Subcutaneous abdominal adipose tissue (tissue), 5 donors: ENCODE measurements around the gene SPPL2A.

Experiments
- H3K27ac ChIP-seq: one replicate; pipeline ENCODE4 v1.7.0; 2013; ENCODE audit warnings: low read depth, mild to moderate bottlenecking, inconsistent platforms, low read length, moderate library complexity
- H3K27me3 ChIP-seq, 5 donors: one replicate each; pipeline ENCODE4 v1.7.0; 2013; ENCODE audit warnings: low read length in 5 of 5, inconsistent platforms in 1 of 5; ENCODE audit not compliant: control insufficient read depth in 5 of 5, insufficient read depth in 4 of 5
- H3K36me3 ChIP-seq, 5 donors: one replicate each; pipeline ENCODE4 v1.7.0; 2013; ENCODE audit warnings: low read length in 5 of 5; ENCODE audit not compliant: control insufficient read depth in 5 of 5, insufficient read depth in 5 of 5
- H3K4me1 ChIP-seq, 5 donors: one replicate each; pipeline ENCODE4 v1.7.0; 2013; ENCODE audit warnings: low read length in 5 of 5, mild to moderate bottlenecking in 3 of 5, moderate library complexity in 1 of 5; ENCODE audit not compliant: control insufficient read depth in 5 of 5, insufficient read depth in 5 of 5
- H3K4me3 ChIP-seq, 5 donors: one replicate each; pipeline ENCODE4 v1.7.0; 2013; ENCODE audit warnings: low read length in 5 of 5, low read depth in 1 of 5
- H3K9ac ChIP-seq, 5 donors: one replicate each; pipeline ENCODE4 v1.7.0; 2013; ENCODE audit warnings: low read length in 5 of 5, mild to moderate bottlenecking in 4 of 5, moderate library complexity in 3 of 5
- H3K9me3 ChIP-seq, 5 donors: one replicate each; pipeline ENCODE4 v1.7.0; 2013; ENCODE audit warnings: low read length in 5 of 5; ENCODE audit not compliant: control insufficient read depth in 5 of 5
- donor health status: healthy.
- donor health status: healthy.
- donor health status: healthy.
- donor health status: healthy.
- donor health status: healthy.

Gene SPPL2A

DNA sequence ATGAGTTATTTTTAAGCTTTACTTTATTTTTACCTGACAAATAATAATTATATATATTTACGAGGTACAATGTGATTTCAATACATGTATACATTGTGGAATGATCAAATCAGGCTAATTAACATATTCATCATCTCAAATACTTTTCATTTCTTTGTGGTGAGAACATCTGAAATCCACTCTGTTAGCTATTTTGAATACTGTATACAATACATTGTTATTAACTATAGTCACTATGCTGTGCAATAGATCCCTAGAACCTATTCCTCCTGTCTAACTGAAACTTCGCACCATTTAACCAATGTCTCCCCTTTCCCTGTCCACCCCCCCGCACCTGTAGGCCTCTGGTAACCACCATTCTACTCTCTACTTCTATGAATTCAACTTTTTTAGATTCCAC, 7.9 kb upstream of the SPPL2A start:
- Histone ChIP-seq H3K27me3 (no peaks in the 10 kb centered on the region), H3K9me3 (no peaks in the 10 kb centered on the region), H3K4me1 (no peaks in the 10 kb centered on the region), H3K36me3 (no peaks in the 10 kb centered on the region), H3K27ac (no peak overlapping the region), H3K9ac (no peak overlapping the region), H3K4me3 (no peak overlapping the region)

DNA sequence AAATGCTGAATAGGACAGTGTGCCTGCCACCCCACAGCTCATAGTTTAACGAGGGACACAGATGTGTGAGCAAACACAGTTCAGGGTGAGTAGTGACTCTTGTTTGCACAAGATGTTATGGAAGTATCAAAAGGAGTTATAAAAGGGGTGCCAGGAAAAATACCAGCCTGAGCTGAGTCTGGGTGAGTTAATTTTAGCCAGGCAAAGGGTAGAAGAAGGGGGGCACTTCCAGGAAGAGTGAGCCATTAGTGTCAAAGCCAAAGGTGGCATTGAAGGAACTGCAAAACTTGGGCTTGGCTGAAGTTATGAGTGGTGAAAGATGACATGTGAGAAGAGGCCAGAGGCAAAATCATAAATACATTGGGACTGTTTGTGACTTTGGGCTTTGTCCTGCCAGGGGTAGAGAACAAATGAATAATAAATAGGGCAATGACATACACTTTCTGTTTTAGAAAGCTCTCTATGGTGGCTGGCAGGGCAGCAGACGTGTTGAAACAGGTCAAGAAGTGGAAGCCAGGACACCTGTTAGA, 1.9 kb upstream of the SPPL2A start:
- Histone ChIP-seq H3K36me3 (no peaks in the 10 kb centered on the region), H3K27ac (no peak overlapping the region), H3K4me3 (no peak overlapping the region), H3K27me3 (no peaks in the 10 kb centered on the region), H3K4me1 (peaks cover 0 to 20% (median 12%) of the 10 kb centered on the region in 5 donors), H3K9me3 (no peaks in the 10 kb centered on the region), H3K9ac (no peak overlapping the region)

DNA sequence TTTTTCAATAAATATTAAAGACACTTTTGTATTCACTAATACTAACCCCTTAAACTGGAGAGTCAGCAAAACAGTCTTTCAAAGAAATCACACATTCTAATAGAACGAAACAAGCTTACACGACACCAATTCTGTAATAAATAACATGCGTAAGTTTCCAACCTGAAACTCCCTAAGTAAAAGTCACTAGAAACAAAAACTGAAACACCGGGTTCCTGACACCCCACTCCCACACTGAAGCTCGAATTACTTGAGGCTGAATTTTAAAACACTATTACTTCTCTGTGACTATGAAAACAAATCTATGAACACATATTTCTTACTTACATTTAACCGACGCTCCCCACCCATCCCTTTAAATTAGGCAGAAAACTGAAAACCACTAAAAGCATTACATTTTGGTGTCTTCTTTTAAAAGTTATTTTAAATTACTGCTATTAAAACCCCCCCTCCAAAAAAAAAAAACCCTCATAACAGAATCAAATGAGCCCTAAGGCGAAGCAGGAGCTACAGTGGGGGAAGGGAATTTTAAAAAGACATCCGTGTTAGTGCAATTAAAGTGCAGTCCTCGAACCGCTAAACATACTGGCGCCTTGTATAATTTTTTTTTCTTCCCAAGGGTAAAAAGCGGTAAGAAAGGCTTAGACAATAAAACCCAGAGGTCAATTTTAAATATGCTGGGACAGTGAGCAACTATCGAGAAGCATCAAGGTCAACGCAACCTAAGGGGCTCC, 878 bp downstream of the SPPL2A start:
- H3K4me1 ChIP-seq: peaks cover 0 to 20% (median 15%) of the 10 kb centered on the region in 5 donors
- H3K9me3 ChIP-seq: no peaks in the 10 kb centered on the region
- no peaks in the 10 kb centered on the region for H3K27me3 ChIP-seq

DNA sequence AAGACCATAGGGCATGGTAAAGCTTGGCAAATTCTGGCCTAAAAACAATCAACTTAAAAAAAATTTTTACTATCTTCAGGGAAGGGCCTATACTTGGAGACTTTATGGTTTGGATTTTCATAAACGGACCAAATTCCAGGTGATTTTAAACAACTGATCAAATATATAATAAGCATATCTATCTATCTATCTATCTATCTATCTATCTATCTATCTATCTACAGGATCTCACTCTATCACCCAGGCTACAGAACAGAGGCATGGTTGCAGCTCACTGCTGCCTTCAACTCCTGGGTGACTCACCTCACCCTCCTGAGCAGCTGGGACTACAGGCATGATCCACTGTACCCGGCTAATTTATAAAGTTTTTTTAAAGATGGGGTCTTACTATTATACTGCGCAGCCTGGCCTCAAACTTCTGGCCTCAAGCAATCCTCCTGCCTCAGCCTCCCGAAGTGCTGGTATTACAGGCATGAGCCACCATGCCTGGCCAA, 6.7 kb downstream of the SPPL2A start:
- Histone ChIP-seq H3K9ac (no peak overlapping the region), H3K27me3 (no peaks in the 10 kb centered on the region), H3K27ac (no peak overlapping the region)

More for the DNA sequence above, 878 bp downstream of the SPPL2A start:
- Histone ChIP-seq H3K4me3 (peak overlapping the region; percentile 70 to 91 (median 82)), H3K9ac (peak overlapping the region; percentile 87 to 96 (median 94)), H3K27ac (peak overlapping the region; percentile 97), H3K36me3 (no peaks in the 10 kb centered on the region)

DNA sequence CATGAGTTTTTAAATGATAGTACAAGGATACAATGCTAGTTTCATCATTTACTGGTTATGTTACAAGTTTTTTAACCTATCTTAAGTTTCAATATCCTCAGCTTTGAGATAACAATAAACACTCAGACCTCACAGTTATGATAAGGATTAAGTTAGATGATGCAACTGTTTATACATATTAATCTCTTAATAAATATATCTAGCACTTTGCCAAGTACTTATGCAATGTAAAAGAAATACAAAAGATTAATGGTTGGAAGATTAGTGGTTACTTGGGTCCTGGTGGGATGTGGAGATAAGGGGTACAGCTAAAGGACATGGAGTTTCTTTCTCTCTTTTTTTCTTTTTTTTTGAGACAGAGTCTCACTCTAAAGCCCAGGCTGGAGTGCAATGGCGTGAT, 12.0 kb downstream of the SPPL2A start:
- Histone ChIP-seq H3K27ac (no peak overlapping the region), H3K9me3 (no peaks in the 10 kb centered on the region), H3K27me3 (no peaks in the 10 kb centered on the region), H3K9ac (no peak overlapping the region), H3K4me3 (no peak overlapping the region), H3K4me1 (peaks cover 0 to 19% (median 17%) of the 10 kb centered on the region in 5 donors), H3K36me3 (peaks cover 0 to 9% (median 2%) of the 10 kb centered on the region in 5 donors)

More for the DNA sequence above, 6.7 kb downstream of the SPPL2A start:
- Histone ChIP-seq H3K36me3 (no peaks in the 10 kb centered on the region), H3K4me3 (no peak overlapping the region), H3K4me1 (peaks cover 0 to 8% (median 5%) of the 10 kb centered on the region in 5 donors), H3K9me3 (no peaks in the 10 kb centered on the region)

DNA sequence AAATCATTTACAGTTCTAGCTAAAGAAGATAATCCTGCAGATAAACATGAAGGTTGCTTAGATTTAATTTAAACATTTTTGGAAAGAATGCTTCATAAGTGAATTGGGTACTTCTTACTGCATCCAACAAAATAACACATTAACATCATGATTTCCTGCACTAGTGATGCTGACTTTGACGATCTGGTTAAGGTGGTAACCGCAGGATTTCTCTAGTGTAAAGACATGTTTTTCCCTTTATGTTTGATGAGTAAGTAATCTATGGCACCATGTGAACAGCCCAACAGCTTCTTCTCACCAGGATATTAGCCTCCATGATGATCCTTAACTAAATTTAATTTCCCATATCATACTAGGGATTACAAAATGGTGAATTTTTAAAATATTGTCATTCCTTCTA, 14.1 kb downstream of the SPPL2A start:
- Histone ChIP-seq H3K9ac (no peak overlapping the region), H3K27ac (no peak overlapping the region), H3K36me3 (peaks cover 3 to 22% (median 15%) of the 10 kb centered on the region in 5 donors), H3K9me3 (no peaks in the 10 kb centered on the region), H3K4me1 (peaks cover 0 to 19% (median 17%) of the 10 kb centered on the region in 5 donors), H3K4me3 (no peak overlapping the region), H3K27me3 (no peaks in the 10 kb centered on the region)

DNA sequence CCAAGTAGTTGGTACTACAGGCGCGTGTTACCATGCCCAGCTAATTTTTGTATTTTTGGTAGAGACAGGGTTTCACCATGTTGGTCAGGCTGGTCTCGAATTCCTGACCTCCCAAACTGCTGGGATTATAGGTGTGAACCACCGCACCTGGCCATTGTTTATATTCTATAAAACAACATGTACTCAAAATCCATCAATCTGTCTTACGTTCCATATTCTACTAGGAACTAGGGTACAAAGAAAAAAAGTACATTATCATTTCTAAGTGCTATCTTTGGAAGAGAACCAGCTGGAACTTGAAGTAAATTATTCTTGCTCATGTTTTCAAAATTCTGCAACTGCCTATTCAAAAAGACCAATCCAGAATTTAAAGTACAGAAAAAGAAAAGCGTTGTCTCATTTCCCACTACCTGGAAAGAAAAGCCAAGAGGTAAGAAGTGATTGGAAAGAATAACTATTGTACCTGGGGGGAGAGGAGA, 15.2 kb downstream of the SPPL2A start:
- no peaks in the 10 kb centered on the region for H3K27me3 ChIP-seq

DNA sequence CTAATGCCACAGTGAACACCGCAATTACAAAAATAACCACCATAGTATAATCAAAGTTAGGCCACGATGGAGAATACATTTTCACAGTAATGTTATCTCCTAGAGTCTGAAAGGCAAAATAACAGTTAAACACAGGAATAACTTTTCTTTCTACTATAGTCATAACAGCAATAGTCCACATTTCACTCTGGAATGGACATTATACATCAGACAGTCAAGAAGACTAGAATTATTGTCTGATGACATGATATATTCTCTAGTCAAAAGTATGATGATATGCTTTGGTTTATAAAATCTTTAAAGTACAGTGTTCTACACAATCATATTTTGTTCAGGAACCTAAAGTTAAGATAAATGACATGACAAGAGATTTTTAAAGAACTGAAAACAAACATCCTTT, 18.0 kb downstream of the SPPL2A start:
- Histone ChIP-seq H3K9ac (no peak overlapping the region), H3K4me3 (no peak overlapping the region), H3K27ac (no peak overlapping the region), H3K4me1 (peaks cover 0 to 18% (median 15%) of the 10 kb centered on the region in 5 donors), H3K27me3 (no peaks in the 10 kb centered on the region), H3K36me3 (peaks cover 3 to 36% (median 23%) of the 10 kb centered on the region in 5 donors), H3K9me3 (no peaks in the 10 kb centered on the region)

More for the DNA sequence above, 15.2 kb downstream of the SPPL2A start:
- Histone ChIP-seq H3K4me3 (no peak overlapping the region), H3K9me3 (no peaks in the 10 kb centered on the region), H3K9ac (no peak overlapping the region), H3K36me3 (peaks cover 3 to 22% (median 18%) of the 10 kb centered on the region in 5 donors), H3K4me1 (peaks cover 0 to 19% (median 17%) of the 10 kb centered on the region in 5 donors), H3K27ac (no peak overlapping the region)

DNA sequence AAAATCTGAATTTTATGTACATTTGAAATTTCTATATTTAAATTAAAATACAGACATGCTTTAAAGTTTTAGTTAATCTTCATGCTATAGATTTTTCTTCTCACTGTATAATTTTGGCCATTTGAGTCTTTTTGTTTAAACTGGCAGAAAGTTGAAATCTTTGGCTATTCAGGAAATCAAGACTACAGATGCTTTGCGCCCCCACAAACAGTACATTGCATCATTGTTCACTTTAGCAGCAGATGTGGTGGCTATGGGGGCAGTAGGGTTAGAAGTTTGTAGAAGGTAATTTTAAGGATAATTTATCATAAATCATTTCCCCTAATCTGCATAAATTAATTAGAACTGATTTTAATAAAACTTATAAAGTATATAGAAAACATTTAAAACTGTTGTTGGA, 20.9 kb downstream of the SPPL2A start:
- no peak overlapping the region for H3K4me3 ChIP-seq
- no peak overlapping the region for H3K27ac ChIP-seq
- H3K4me1 ChIP-seq: peaks cover 0 to 3% (median 2%) of the 10 kb centered on the region in 5 donors
- peaks cover 10 to 49% (median 24%) of the 10 kb centered on the region in 5 donors for H3K36me3 ChIP-seq
- H3K27me3 ChIP-seq: no peaks in the 10 kb centered on the region
- H3K9me3 ChIP-seq: no peaks in the 10 kb centered on the region
- H3K9ac ChIP-seq: no peak overlapping the region

DNA sequence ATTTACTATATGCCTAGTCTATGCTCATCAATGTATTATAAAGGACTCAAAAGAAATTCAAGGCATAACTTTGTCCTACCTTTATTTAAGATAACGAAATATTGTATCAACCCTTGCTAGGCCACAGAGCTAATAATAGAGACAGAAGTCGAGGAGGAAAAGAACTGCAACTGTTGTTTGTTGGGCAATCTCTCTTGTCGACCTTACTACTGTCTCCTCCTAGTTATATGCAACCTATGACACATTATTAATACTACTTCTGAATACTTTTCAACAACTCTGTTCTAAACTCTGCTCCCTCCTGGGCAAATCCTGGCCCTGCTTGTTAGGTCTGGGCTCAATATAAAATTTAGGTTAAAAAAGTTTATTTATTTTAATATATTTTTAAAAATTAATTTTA, 24.6 kb downstream of the SPPL2A start:
- Histone ChIP-seq H3K36me3 (peaks cover 13 to 60% (median 35%) of the 10 kb centered on the region in 5 donors), H3K4me3 (no peak overlapping the region), H3K27me3 (no peaks in the 10 kb centered on the region), H3K4me1 (no peaks in the 10 kb centered on the region), H3K27ac (no peak overlapping the region), H3K9ac (no peak overlapping the region), H3K9me3 (no peaks in the 10 kb centered on the region)
